ENCODE results near the gene IL1RL1.

GRCh38 chr2:102321941-102322719, 10.8 kb downstream of the IL1RL1 start:
- TF ChIP-seq CTCF (IDR thresholded peaks at IDR 0.05; ENCODE audit: low read depth, low read length, poor library complexity, severe bottlenecking) (no peak), EZH2phosphoT487 (IDR thresholded peaks at IDR 0.05; ENCODE audit: borderline replicate concordance, low read length) (no peak)
